Endodermal cell (in vitro differentiated cells): Measurements from ENCODE around the gene IL1B. TPM values are rescaled to one million over a fixed set of nuclear protein-coding genes. Genes with fewer than 3 reads are reported as not detected.
A peak's percentile ranks its signal among the peaks of the same experiment; 100 is the strongest.

Experiments used
- DNase-seq: peaks from one replicate; pipeline ENCODE4 v3.0.0-alpha.2; 2017
- H3K27ac ChIP-seq: 2 replicates; pipeline ENCODE4 v1.5.1; 2013; ENCODE audit warnings: mild to moderate bottlenecking, low read depth, low read length, moderate library complexity
- H3K27me3 ChIP-seq: 2 replicates; pipeline ENCODE4 v1.6.1; 2013; ENCODE audit warnings: mild to moderate bottlenecking, low read length, moderate library complexity; ENCODE audit not compliant: insufficient read depth, control insufficient read depth, poor library complexity, severe bottlenecking
- H3K36me3 ChIP-seq: 2 replicates; pipeline ENCODE4 v1.7.0; 2013; ENCODE audit warnings: mild to moderate bottlenecking, low read length, moderate library complexity; ENCODE audit not compliant: control insufficient read depth, insufficient read depth
- H3K4me1 ChIP-seq: one replicate; pipeline ENCODE4 v1.7.0; 2013; ENCODE audit warnings: low read length; ENCODE audit not compliant: control insufficient read depth, insufficient read depth
- H3K4me3 ChIP-seq: 2 replicates; pipeline ENCODE4 v1.5.1; 2013; ENCODE audit warnings: mild to moderate bottlenecking, low read length, moderate library complexity
- H3K9ac ChIP-seq: 2 replicates; pipeline ENCODE4 v1.6.1; 2013; ENCODE audit warnings: mild to moderate bottlenecking, low read length, moderate library complexity; ENCODE audit not compliant: poor library complexity, severe bottlenecking; ENCODE audit errors: extremely low read depth
- H3K9me3 ChIP-seq: 2 replicates; pipeline ENCODE4 v1.6.1; 2013; ENCODE audit warnings: mild to moderate bottlenecking, low read length, moderate library complexity; ENCODE audit not compliant: control insufficient read depth
- H3K27ac Mint-ChIP-seq: 2 replicates; pipeline ENCODE4 v1.8.0; 2020; ENCODE audit warnings: mixed read lengths
- H3K27me3 Mint-ChIP-seq: 2 replicates; pipeline ENCODE4 v1.8.0; 2021; ENCODE audit warnings: mild to moderate bottlenecking, mixed read lengths; ENCODE audit not compliant: insufficient read depth
- H3K36me3 Mint-ChIP-seq: 2 replicates; pipeline ENCODE4 v1.8.0; 2020; ENCODE audit warnings: low read depth, mixed read lengths
- H3K4me1 Mint-ChIP-seq: 2 replicates; pipeline ENCODE4 v1.8.0; 2020; ENCODE audit warnings: mixed read lengths
- H3K4me3 Mint-ChIP-seq: 2 replicates; pipeline ENCODE4 v1.8.0; 2020; ENCODE audit warnings: mild to moderate bottlenecking, moderate library complexity, mixed read lengths
- H3K9me3 Mint-ChIP-seq: 2 replicates; pipeline ENCODE4 v1.8.0; 2020; ENCODE audit warnings: mild to moderate bottlenecking, mixed read lengths
- CTCF ChIP-seq: fragments of 200-600 bp; sonication (generic); conservative IDR thresholded peaks from 2 replicates; pipeline ENCODE4 v1.5.0; 2021; ENCODE audit warnings: antibody characterized with exemption, mild to moderate bottlenecking
- WGBS, 2 experiments: methylation state at CpG; one replicate each; pipeline versions ENCODE4 v1.1.5 to v1.1.7; 2013; ENCODE audit warnings: missing lambda C conversion rate in 2 of 2, mixed read lengths in 1 of 2; ENCODE audit not compliant: insufficient coverage in 1 of 2, insufficient read length in 1 of 2; 5-methylcytosine and 5-hydroxymethylcytosine counted together
- total RNA-seq, 2 donors: library from RNA; stranded (reverse); fragmentation: NEBNext Ultra II Directional in 1 of 2; extraction: Animal tissue kit (Norgen Biotek cat#: 25700) in 1 of 2; gene quantifications; 2 replicates in 1 of 2; 3 replicates in 1 of 2; pipeline ENCODE4 v1.2.1, GENCODE V29; 2021

Gene IL1B
- total RNA-seq, 2 donors from 2014 or later, result not detected

GRCh38 chr2:112811276-112811831 lies 25.2 kb downstream of the IL1B start:
- no peak for TF ChIP-seq CTCF
- H3K9me3 Mint-ChIP-seq, result no peaks in the 10 kb centered on the region
- Histone ChIP-seq H3K27ac (no peak overlapping the region), H3K4me1 (peaks cover 4% of the 10 kb centered on the region), H3K4me3 (no peak overlapping the region), H3K36me3 (no peaks in the 10 kb centered on the region), H3K9me3 (peaks cover 11% of the 10 kb centered on the region), H3K9ac (no peak overlapping the region), H3K27me3 (no peaks in the 10 kb centered on the region)
- 93 to 100% methylated on average over 1 to 3 of the region's 3 CpGs for WGBS, 2 experiments
- H3K27me3 Mint-ChIP-seq, result no peaks in the 10 kb centered on the region
- H3K4me1 Mint-ChIP-seq, result peaks cover 7% of the 10 kb centered on the region
- H3K36me3 Mint-ChIP-seq, result no peaks in the 10 kb centered on the region
- H3K27ac Mint-ChIP-seq, result no peak overlapping the region
- DNase-seq, result no peak
- H3K4me3 Mint-ChIP-seq, result no peak overlapping the region

- Mint-ChIP-seq H3K36me3 (no peaks in the 10 kb centered on the region), H3K4me3 (no peak overlapping the region), H3K27me3 (no peaks in the 10 kb centered on the region), H3K9me3 (no peaks in the 10 kb centered on the region), H3K27ac (no peak overlapping the region), H3K4me1 (peaks cover 3% of the 10 kb centered on the region)
- peaks cover 3% of the 10 kb centered on the region for H3K4me1 ChIP-seq
- no peak for DNase-seq
- H3K9me3 ChIP-seq, result peaks cover 5% of the 10 kb centered on the region
- TF ChIP-seq CTCF, result no peak
- H3K27ac ChIP-seq, result no peak overlapping the region
- no peak overlapping the region for H3K4me3 ChIP-seq
- no peak overlapping the region for H3K9ac ChIP-seq
- H3K27me3 ChIP-seq, result no peaks in the 10 kb centered on the region
- H3K36me3 ChIP-seq, result no peaks in the 10 kb centered on the region
Observed at GRCh38 chr2:112809112-112809511, 27.5 kb downstream of the IL1B start.

- Histone ChIP-seq H3K4me1 (no peaks in the 10 kb centered on the region), H3K9ac (no peak overlapping the region), H3K27me3 (no peaks in the 10 kb centered on the region), H3K36me3 (no peaks in the 10 kb centered on the region), H3K9me3 (peaks cover 5% of the 10 kb centered on the region), H3K4me3 (no peak overlapping the region), H3K27ac (no peak overlapping the region)
- Mint-ChIP-seq H3K4me3 (no peak overlapping the region), H3K4me1 (no peaks in the 10 kb centered on the region), H3K36me3 (no peaks in the 10 kb centered on the region), H3K27ac (no peak overlapping the region), H3K9me3 (no peaks in the 10 kb centered on the region), H3K27me3 (no peaks in the 10 kb centered on the region)
- 90% methylated on average over 2 to 3 of the region's 3 CpGs for WGBS, 2 experiments
- DNase-seq, result no peak
- peak; percentile 51 for TF ChIP-seq CTCF
Observed at GRCh38 chr2:112807233-112807807, 29.3 kb downstream of the IL1B start.
